Measurements from ENCODE around the gene LRIF1.
"Not testable (repeated sequence)": the region's sequence is repeated elsewhere in the genome, so short reads cannot be mapped to it uniquely, and the experiment has no call there.

Gene LRIF1

GRCh38 chr1:110948038-110948810, 15.5 kb downstream of the LRIF1 start:
- DNase-seq, result no peak

GRCh38 chr1:110945626-110946025, 18.1 kb downstream of the LRIF1 start:
- no peak for DNase-seq

- no peak for DNase-seq
Observed at GRCh38 chr1:110944806-110945205, 18.9 kb downstream of the LRIF1 start.

GRCh38 chr1:110936567-110936966, 27.2 kb downstream of the LRIF1 start:
- DNase-seq, result no peak

- DNase-seq, result not testable (repeated sequence)
Observed at GRCh38 chr1:110931097-110931496, 32.6 kb downstream of the LRIF1 start.

- DNase-seq, result no peak
Observed at GRCh38 chr1:110928904-110929303, 34.8 kb downstream of the LRIF1 start.

- DNase-seq, result no peak
Observed at GRCh38 chr1:110928191-110928590, 35.5 kb downstream of the LRIF1 start.

GRCh38 chr1:110927484-110928075, 36.1 kb downstream of the LRIF1 start:
- no peak for DNase-seq

- DNase-seq, result no peak
Observed at GRCh38 chr1:110921953-110922352, 41.8 kb downstream of the LRIF1 start.

GRCh38 chr1:110918016-110918415, 45.7 kb downstream of the LRIF1 start:
- no peak for DNase-seq

- peak; percentile 43 for DNase-seq
Observed at GRCh38 chr1:110916669-110917306, 46.9 kb downstream of the LRIF1 start.

DNA sequence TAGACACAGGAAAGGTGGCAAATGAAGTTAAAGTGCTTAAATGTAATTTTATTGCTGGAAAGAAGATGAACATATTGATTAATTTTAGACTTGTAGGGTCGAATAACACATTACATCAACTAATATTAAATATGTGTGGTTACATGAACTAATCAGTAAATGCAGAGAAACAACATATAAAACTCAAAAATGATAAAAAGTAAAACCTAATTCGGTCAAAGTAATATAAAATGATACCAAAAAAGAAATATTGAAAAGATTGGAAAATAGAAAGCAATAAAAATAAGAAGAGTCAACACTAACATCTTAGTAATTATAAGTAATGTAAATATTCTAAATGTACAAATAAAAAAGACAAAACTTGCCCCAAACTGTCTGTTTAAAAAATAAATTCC, 47.5 kb downstream of the LRIF1 start:
- DNase-seq, result no peak

GRCh38 chr1:110915804-110916203, 47.9 kb downstream of the LRIF1 start:
- DNase-seq, result no peak

- no peak for DNase-seq
Observed at GRCh38 chr1:110914676-110915075, 49.0 kb downstream of the LRIF1 start.

DNA sequence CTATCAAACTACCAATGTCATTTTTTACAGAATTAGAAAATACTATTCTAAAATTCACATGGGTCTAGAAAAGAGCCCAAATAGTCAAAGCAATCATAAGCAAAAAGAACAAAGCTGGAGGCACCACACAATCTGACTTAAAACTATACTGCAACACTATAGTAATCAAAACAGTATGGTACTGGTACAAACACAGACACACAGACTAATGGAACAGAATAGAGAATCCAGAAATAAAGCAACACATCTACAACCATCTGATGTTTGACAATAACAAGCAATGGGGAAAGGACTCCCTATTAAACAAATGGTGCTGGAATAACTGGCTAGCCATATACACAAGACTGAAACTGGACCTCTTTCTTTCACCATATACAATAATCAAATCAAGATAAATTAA, 50.9 kb downstream of the LRIF1 start:
- no peak for DNase-seq

- no peak for DNase-seq
Observed at GRCh38 chr1:110903853-110904500, 59.7 kb downstream of the LRIF1 start.

DNA sequence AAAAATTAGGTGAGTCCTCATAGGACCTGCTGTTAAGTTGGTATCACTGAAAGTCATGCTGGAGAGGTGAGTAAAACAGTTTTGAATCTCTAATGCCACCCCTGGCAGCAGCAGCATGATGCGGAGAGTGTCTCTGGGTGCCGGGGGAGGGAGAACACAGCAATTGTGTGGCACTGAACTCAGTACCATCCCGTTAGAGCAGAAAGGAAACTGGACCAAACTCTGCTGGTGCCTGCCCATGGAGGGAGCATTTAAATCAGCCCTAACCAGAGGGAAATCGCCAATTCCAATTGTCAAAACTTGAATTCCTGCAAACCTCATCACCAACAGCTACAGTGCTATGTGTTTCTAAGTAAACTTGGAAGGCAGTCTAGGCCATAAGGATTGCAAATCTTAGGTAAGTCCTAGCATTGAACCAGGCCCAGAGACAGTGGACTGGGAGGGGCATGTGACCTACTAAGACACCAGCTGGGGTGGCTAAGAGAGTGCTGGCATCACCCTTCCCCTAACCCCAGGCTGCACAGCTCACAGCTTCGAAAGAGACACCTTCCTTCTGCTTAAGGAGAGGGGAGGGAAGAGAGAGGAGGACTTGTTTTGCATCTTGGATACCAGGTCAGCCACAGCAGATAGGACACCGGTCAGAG, 60.8 kb downstream of the LRIF1 start:
- no peak for DNase-seq

GRCh38 chr1:110899458-110899843, 64.3 kb downstream of the LRIF1 start:
- no peak for DNase-seq

- no peak for DNase-seq
Observed at GRCh38 chr1:110898734-110899457, 64.8 kb downstream of the LRIF1 start.

- no peak for DNase-seq
Observed at GRCh38 chr1:110897681-110898080, 66.0 kb downstream of the LRIF1 start.
